SK-N-SH treated with all-trans-retinoic acid at 6 μM for 48 hours (cell line): ENCODE measurements around the gene TRIM46.

Source experiments
- ISL1 ChIP-seq: fragments of 250-450 bp; sonication (Bioruptor Pico); IDR thresholded peaks from 2 replicates; pipeline ENCODE4 v2.1.2; 2022; ENCODE audit warnings: mild to moderate bottlenecking, moderate library complexity
- PATZ1 ChIP-seq: fragments of 250-450 bp; sonication (Bioruptor Pico); IDR thresholded peaks from 2 replicates; pipeline ENCODE4 v1.8.0; 2020; ENCODE audit warnings: mild to moderate bottlenecking, moderate library complexity, borderline replicate concordance
- PPARA ChIP-seq: fragments of 250-450 bp; sonication (Bioruptor Pico); IDR thresholded peaks from 2 replicates; pipeline ENCODE4 v1.5.0; 2020; ENCODE audit warnings: mild to moderate bottlenecking, borderline replicate concordance
- TSHZ2 ChIP-seq: fragments of 250-450 bp; sonication (Bioruptor Pico); IDR thresholded peaks from 2 replicates; pipeline ENCODE4 v1.5.0; 2020; ENCODE audit warnings: mild to moderate bottlenecking, moderate library complexity
- ZFP30 ChIP-seq: fragments of 450-650 bp; formaldehyde crosslinking; IDR thresholded peaks from 2 replicates; pipeline ENCODE4 v1.5.0; 2022; ENCODE audit warnings: mild to moderate bottlenecking, moderate library complexity

GRCh38 chr1:155169541-155169940, 4.1 kb upstream of the TRIM46 start:
- TF ChIP-seq ZFP30 = no peak
- no peak for TF ChIP-seq PPARA (CRISPR knock-in tag)
- TF ChIP-seq PATZ1 (CRISPR knock-in tag) = no peak
- TF ChIP-seq TSHZ2 (CRISPR knock-in tag) = no peak
- TF ChIP-seq ISL1 (CRISPR knock-in tag) = no peak
